ENCODE measurements around the gene AZIN2. TPM values are rescaled to one million over a fixed set of nuclear protein-coding genes. Genes with fewer than 3 reads are reported as not detected.

The AZIN2 gene
- total and polyA plus RNA-seq, 9 of the 15 experiments (the other 6 are each of a cell fraction or from before 2014, with no cell fraction given) = 0.06 to 0.91 (median 0.42) TPM; not detected in 2

DNA sequence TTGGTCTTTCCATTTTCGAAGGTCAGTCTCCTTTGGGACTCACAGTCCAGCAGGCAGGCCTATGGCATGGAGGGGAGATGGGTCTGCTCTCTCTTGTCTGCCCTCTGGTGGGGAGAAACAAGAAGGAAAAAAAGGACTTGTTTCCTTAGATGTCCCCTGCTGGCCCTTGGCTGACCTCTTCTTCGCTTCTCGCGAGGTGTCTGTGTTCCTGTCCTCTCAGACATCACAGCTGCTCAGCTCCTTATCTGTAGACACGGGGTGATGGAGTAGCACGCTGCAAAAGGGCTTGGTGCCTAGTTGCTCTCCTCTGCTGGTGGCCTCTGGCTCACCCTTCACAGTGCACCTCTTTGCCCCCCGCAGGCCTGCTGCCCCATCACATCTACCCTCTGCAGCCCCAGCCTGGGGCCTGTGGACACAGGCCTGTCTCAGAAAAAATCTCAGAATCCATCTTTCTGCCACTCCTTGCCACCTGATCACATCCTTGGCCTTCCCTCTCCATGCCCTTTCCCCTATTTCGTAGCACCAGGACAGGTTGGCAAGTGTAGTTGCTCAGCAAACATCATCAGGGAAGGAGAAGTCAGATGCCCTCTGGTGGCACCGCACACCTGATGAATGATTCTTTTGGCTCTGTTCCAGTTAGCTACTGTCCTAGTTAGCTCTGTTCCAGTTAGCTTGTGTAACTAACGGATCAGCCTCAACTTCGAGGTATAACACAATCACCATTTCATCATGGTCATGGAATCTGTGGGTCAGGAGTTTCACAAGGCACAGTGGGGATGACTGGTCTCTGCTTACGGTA is 25.5 kb upstream of the AZIN2 start (continued):
- peak in 1 of 2 experiments; percentile 88; a peak in 2 of 4 replicates for TF ChIP-seq ARNT (IDR thresholded peaks at IDR 0.05)
- TF ChIP-seq PRMT5 (CRISPR knock-in tag; IDR thresholded peaks at IDR 0.05) = no peak
- no peak for TF ChIP-seq HES1 (IDR thresholded peaks at IDR 0.05; ENCODE audit: low read depth)
- TF ChIP-seq SMAD4 (CRISPR knock-in tag; conservative IDR thresholded peaks at IDR 0.05) = peak; percentile 97
- TF ChIP-seq, protein P1, sequence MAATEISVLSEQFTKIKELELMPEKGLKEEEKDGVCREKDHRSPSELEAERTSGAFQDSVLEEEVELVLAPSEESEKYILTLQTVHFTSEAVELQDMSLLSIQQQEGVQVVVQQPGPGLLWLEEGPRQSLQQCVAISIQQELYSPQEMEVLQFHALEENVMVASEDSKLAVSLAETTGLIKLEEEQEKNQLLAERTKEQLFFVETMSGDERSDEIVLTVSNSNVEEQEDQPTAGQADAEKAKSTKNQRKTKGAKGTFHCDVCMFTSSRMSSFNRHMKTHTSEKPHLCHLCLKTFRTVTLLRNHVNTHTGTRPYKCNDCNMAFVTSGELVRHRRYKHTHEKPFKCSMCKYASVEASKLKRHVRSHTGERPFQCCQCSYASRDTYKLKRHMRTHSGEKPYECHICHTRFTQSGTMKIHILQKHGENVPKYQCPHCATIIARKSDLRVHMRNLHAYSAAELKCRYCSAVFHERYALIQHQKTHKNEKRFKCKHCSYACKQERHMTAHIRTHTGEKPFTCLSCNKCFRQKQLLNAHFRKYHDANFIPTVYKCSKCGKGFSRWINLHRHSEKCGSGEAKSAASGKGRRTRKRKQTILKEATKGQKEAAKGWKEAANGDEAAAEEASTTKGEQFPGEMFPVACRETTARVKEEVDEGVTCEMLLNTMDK (IDR thresholded peaks at IDR 0.05; ENCODE audit: borderline replicate concordance, insufficient read depth, low read depth, low read length, poor library complexity, severe bottlenecking) = peak; percentile 33
- peak; percentile 88 to 94 for TF ChIP-seq RAD21 (CRISPR knock-in tag; conservative IDR thresholded peaks at IDR 0.05 in 1 of 2, IDR thresholded peaks at IDR 0.05 in 1 of 2)
- peak; percentile 51; the same call in 1 of the 2 replicates for TF ChIP-seq CXXC5 (CRISPR knock-in tag; IDR thresholded peaks at IDR 0.05)
- TF ChIP-seq CTBP1 (IDR thresholded peaks at IDR 0.05; ENCODE audit: borderline replicate concordance) = peak; percentile 95
- TF ChIP-seq NR2C2 (CRISPR knock-in tag; IDR thresholded peaks at IDR 0.05) = peak; percentile 58; the same call in 1 of the 2 replicates
- peak; percentile 92 for TF ChIP-seq NR2C2 (tag; IDR thresholded peaks at IDR 0.05)
- no peak for TF ChIP-seq E2F1 (CRISPR knock-in tag; IDR thresholded peaks at IDR 0.05)
- TF ChIP-seq, protein P2, sequence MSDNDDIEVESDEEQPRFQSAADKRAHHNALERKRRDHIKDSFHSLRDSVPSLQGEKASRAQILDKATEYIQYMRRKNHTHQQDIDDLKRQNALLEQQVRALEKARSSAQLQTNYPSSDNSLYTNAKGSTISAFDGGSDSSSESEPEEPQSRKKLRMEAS (CRISPR knock-in tag; IDR thresholded peaks at IDR 0.05) = peak; percentile 69
- 0 out of 2 replicates have a peak, but pooled peaks have one; percentile 49 for TF ChIP-seq RREB1 (CRISPR knock-in tag; IDR thresholded peaks at IDR 0.05)

Measured in K562 (cell line).